Measurements from ENCODE around the gene ACOXL.
"Not testable (repeated sequence)": the region's sequence is repeated elsewhere in the genome, so short reads cannot be mapped to it uniquely, and the experiment has no call there.

The ACOXL gene

GRCh38 chr2:111066062-111066593 lies 333.8 kb downstream of the ACOXL start:
- DNase-seq (ENCODE audit: low read depth) = no peak

GRCh38 chr2:111068435-111069058 lies 336.2 kb downstream of the ACOXL start:
- no peak for DNase-seq (ENCODE audit: low read depth)

- DNase-seq (ENCODE audit: low read depth) = no peak
Observed at GRCh38 chr2:111069722-111070121, 337.3 kb downstream of the ACOXL start.

- no peak for DNase-seq (ENCODE audit: low read depth)
Observed at GRCh38 chr2:111071600-111072171, 339.3 kb downstream of the ACOXL start.

- no peak for DNase-seq (ENCODE audit: low read depth)
Observed at GRCh38 chr2:111072220-111072871, 340.0 kb downstream of the ACOXL start.

- DNase-seq (ENCODE audit: low read depth) = not testable (repeated sequence)
Observed at GRCh38 chr2:111082659-111083058, 350.3 kb downstream of the ACOXL start.

- DNase-seq (ENCODE audit: low read depth) = no peak
Observed at GRCh38 chr2:111091811-111092211, 359.4 kb downstream of the ACOXL start.

- DNase-seq (ENCODE audit: low read depth) = no peak
Observed at GRCh38 chr2:111094691-111095090, 362.3 kb downstream of the ACOXL start.

GRCh38 chr2:111095434-111095833 lies 363.1 kb downstream of the ACOXL start:
- no peak for DNase-seq (ENCODE audit: low read depth)

- no peak for DNase-seq (ENCODE audit: low read depth)
Observed at GRCh38 chr2:111099402-111099801, 367.0 kb downstream of the ACOXL start.

GRCh38 chr2:111100087-111100764 lies 367.9 kb downstream of the ACOXL start:
- DNase-seq (ENCODE audit: low read depth) = no peak

- DNase-seq (ENCODE audit: low read depth) = no peak
Observed at GRCh38 chr2:111100765-111101162, 368.4 kb downstream of the ACOXL start.

GRCh38 chr2:111101592-111101991 lies 369.2 kb downstream of the ACOXL start:
- DNase-seq (ENCODE audit: low read depth) = no peak

GRCh38 chr2:111102216-111102615 lies 369.8 kb downstream of the ACOXL start:
- no peak for DNase-seq (ENCODE audit: low read depth)

GRCh38 chr2:111105926-111106325 lies 373.6 kb downstream of the ACOXL start:
- DNase-seq (ENCODE audit: low read depth) = no peak

GRCh38 chr2:111106706-111107105 lies 374.3 kb downstream of the ACOXL start:
- DNase-seq (ENCODE audit: low read depth) = no peak

- DNase-seq (ENCODE audit: low read depth) = no peak
Observed at GRCh38 chr2:111108745-111109271, 376.4 kb downstream of the ACOXL start.

GRCh38 chr2:111111101-111111755 lies 378.9 kb downstream of the ACOXL start:
- no peak for DNase-seq (ENCODE audit: low read depth)

GRCh38 chr2:111113838-111114237 lies 381.5 kb downstream of the ACOXL start:
- no peak for DNase-seq (ENCODE audit: low read depth)

GRCh38 chr2:111116011-111116746 lies 383.8 kb downstream of the ACOXL start:
- no peak for DNase-seq (ENCODE audit: low read depth)
